GM19468 (cell line): ENCODE results near the gene AP4S1.
"Not testable (repeated sequence)": the region's sequence is repeated elsewhere in the genome, so short reads cannot be mapped to it uniquely, and the experiment has no call there.

Source experiments
- ATAC-seq: cut with Tn5 transposase; IDR thresholded peaks from one replicate; pipeline ENCODE4 v1.9.1; 2021; ENCODE audit warnings: mild to moderate bottlenecking, moderate library complexity, moderate number of reproducible peaks; ENCODE audit not compliant: unreplicated experiment; ENCODE audit errors: extremely low read depth

Gene AP4S1

DNA sequence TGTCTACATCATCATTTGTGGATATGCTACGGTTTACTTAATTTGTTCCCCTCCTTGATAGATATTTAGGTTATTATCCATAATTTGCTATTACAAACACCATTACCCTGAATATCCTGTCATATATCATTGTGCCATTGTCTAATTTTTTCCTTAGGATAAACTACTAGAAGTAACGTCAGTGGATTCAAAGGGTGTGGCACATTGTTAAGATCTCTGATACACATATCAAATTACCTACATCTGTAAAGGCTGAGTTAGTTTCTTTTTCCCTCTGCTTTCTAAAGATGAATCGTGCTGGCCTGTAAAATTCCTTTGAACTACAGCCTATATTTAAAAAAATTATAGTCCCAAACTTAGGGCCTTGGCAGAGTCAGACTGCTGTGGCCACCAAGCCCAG is 54.6 kb downstream of the AP4S1 start:
- ATAC-seq: no peak

GRCh38 chr14:31080484-31080883 is 55.0 kb downstream of the AP4S1 start:
- ATAC-seq: no peak

DNA sequence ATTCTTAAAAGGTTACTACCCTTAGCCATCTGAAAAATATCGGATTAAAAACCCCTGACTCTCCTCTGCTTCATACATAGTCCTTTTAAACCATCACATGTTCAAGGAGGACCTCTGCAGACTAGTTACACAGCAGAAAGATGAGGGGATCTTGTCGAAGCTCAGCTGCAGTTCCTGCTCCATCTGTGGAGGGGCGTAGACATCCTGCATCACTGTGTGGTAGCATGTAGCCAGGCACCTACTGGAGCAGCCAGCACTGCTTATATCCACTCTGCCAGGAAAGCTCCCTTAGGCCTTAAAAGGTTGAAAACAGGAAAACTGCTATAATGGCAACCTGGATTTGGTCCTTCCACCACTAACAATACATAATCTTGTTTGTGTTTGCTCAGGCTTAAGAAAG is 58.3 kb downstream of the AP4S1 start:
- ATAC-seq: no peak

GRCh38 chr14:31084385-31084784 is 58.9 kb downstream of the AP4S1 start:
- ATAC-seq: no peak

- ATAC-seq: no peak
Observed at GRCh38 chr14:31085027-31085426, 59.6 kb downstream of the AP4S1 start.

GRCh38 chr14:31086466-31086865 is 61.0 kb downstream of the AP4S1 start:
- not testable (repeated sequence) for ATAC-seq

GRCh38 chr14:31090883-31091764 is 65.7 kb downstream of the AP4S1 start:
- ATAC-seq: no peak

DNA sequence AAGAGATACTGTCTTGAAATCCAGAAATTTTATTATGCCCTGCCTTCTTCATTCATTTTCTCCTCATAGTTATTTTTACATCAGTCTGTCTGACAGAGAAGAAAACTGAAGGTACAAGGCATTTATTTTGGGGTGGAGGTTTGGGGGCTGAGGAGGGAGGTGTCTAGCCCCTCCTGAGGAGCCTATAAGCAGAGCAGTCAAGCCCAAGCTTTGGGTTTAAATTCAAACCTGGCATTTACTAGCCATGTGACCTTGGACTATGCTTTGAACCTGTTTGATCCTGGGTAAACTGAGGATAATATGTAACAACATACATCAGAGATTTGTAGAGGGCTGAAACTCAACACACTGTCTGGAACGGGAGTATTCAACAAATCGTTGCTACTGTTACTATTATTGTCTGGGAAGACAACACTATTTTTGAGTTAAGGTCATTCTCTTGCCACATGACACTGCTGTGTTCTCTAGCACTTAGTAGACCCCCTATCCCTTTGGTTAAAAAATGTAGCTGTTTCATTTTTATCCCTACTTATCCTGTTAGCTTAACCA is 66.8 kb downstream of the AP4S1 start:
- no peak for ATAC-seq

GRCh38 chr14:31093884-31094839 is 68.7 kb downstream of the AP4S1 start:
- ATAC-seq: not testable (repeated sequence)

GRCh38 chr14:31095817-31096216 is 70.4 kb downstream of the AP4S1 start:
- not testable (repeated sequence) for ATAC-seq

GRCh38 chr14:31096255-31096654 is 70.8 kb downstream of the AP4S1 start:
- ATAC-seq: no peak

DNA sequence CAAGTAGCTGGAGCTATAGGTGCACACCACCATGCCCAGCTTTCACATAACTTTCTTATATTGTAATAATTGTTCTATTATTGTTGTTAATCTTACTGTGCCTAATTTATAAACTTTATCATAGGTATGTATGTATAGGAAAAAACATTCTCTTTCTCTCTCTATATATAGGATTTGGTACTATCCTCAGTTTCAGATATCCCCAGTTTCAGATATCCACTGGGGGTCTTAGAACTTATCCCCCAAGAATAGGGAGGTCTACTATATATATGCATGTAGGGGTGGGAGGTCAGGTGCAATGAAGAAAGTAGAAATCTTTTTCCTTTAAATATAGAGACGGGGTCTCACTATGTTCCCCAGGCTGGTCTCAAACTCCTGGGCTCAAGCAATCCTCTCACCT is 71.6 kb downstream of the AP4S1 start:
- no peak for ATAC-seq

GRCh38 chr14:31106768-31107167 is 81.3 kb downstream of the AP4S1 start:
- ATAC-seq: no peak

GRCh38 chr14:31109257-31109656 is 83.8 kb downstream of the AP4S1 start:
- no peak for ATAC-seq

DNA sequence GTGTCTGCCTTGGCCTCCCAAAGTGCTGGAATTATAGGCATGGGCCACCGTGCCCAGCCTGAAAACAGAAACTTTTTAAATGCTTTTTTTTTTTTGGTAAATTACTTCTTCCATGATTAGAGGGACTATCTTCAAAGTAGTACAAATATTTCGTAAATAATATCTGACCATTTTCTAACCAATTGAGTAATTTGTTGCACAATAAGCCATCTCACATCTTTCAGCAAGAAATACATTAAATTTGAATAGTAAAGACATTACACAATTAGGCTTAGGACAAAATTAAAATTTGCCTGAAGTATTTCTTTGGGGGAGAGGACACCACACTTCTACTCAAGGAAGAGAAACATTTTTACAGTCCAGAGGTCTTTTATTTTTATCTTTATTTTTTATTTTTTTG is 85.4 kb downstream of the AP4S1 start:
- no peak for ATAC-seq

GRCh38 chr14:31113794-31114193 is 88.3 kb downstream of the AP4S1 start:
- ATAC-seq: no peak

GRCh38 chr14:31118892-31119291 is 93.4 kb downstream of the AP4S1 start:
- no peak for ATAC-seq

- ATAC-seq: no peak
Observed at GRCh38 chr14:31122098-31122611, 96.7 kb downstream of the AP4S1 start.

- ATAC-seq: no peak
Observed at GRCh38 chr14:31122921-31123320, 97.5 kb downstream of the AP4S1 start.

- no peak for ATAC-seq
Observed at GRCh38 chr14:31124197-31124596, 98.7 kb downstream of the AP4S1 start.
